ENCODE data around the gene ARFGEF3. TPM values are rescaled to one million over a fixed set of nuclear protein-coding genes. Genes with fewer than 3 reads are reported as not detected.

The ARFGEF3 gene
- total and polyA plus RNA-seq, 10 of the 15 experiments (the other 5 are each of a cell fraction or from before 2014, with no cell fraction given): under 0.01 to 0.08 (median 0.02) TPM; not detected in 1

DNA sequence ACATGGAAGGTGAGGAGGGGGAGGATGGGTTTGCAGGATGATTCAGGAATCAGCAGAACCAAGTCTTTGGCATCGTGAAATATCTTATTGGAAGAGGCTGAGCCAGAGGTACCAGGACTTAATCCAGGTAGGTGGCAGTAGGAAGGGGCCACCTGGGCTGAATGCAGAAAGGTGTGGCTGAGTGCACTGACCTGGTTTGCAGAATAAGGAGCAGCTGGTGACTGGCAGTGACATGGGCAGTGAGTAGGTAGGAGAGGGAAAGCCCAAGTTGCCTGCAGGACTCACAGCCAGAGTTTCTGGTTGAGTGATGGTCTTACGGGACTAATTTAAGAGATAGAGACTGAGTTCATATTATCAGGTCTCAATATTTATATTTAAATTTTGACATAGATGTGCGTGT lies 57.7 kb downstream of the ARFGEF3 start (continued):
- no peak for TF ChIP-seq RELA (IDR thresholded peaks at IDR 0.05; ENCODE audit: borderline replicate concordance, partially characterized antibody)

DNA sequence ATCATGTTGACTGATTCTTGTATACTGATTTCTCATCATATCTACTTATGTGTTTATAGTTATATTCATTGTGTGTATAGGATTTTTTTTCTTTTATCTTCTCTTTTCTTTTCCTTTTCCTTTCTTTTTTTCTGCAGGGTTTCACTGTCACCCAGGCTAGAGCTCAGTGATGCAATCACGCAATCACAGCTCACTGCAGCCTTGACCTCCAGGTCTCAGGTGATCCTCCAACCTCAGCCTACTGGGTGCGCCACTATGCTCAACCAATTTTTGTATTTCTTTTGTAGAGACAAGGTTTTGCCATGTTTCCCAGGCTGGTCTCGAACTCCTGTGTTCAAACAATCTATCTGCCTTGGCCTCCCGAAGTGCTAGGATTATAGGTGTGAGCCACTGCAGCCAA lies 58.2 kb downstream of the ARFGEF3 start:
- SMC1A ChIA-PET (ENCODE audit: uncharacterized antibody, unreplicated experiment): no interaction called here
- Histone ChIP-seq H3K9ac (ENCODE audit: control insufficient read depth, insufficient read depth, low read length) (no peak overlapping the region), H3K27ac (ENCODE audit: control insufficient read depth, insufficient read depth) (no peak overlapping the region), H3K4me3 (no peak overlapping the region), H3K4me1 (ENCODE audit: control insufficient read depth, insufficient read depth, low read length) (no peaks in the 10 kb centered on the region), H2AFZ (ENCODE audit: control insufficient read depth, low read depth, low read length) (no peak overlapping the region), H4K20me1 (ENCODE audit: control insufficient read depth, insufficient read depth) (no peaks in the 10 kb centered on the region), H3K36me3 (ENCODE audit: control insufficient read depth in 2 of 2, insufficient read depth in 2 of 2, low read length in 1 of 2) (no peaks in the 10 kb centered on the region), H3K27me3 (replicated peaks in 1 of 2; ENCODE audit: control insufficient read depth in 2 of 2, insufficient read depth in 2 of 2, low read length in 1 of 2) (no peaks in the 10 kb centered on the region; a peak in 1 of 4 replicates), H3K9me3 (replicated peaks; ENCODE audit: control insufficient read depth, insufficient read depth, low read length) (no peaks in the 10 kb centered on the region), H3K79me2 (ENCODE audit: control insufficient read depth, insufficient read depth, low read length) (no peaks in the 10 kb centered on the region), H3K4me2 (ENCODE audit: control insufficient read depth, insufficient read depth) (no peak overlapping the region)
- ATAC-seq: no peak
- TF ChIP-seq ESRRA (IDR thresholded peaks at IDR 0.05; ENCODE audit: low read length) (no peak), KAT2A (conservative IDR thresholded peaks at IDR 0.05; ENCODE audit: control insufficient read depth, low read depth, low read length) (no peak), JUNB (IDR thresholded peaks at IDR 0.05) (no peak), BRCA1 (IDR thresholded peaks at IDR 0.05; ENCODE audit: low read depth, low read length) (no peak), ZNF24 (IDR thresholded peaks at IDR 0.05) (no peak), SMAD1 (IDR thresholded peaks at IDR 0.05; ENCODE audit: low read depth, partially characterized antibody) (no peak), CREB1 (IDR thresholded peaks at IDR 0.05; ENCODE audit: low read depth) (no peak), MTA2 (IDR thresholded peaks at IDR 0.05; ENCODE audit: low read depth) (no peak), FOS (IDR thresholded peaks at IDR 0.05; ENCODE audit: borderline replicate concordance, extremely low read depth, insufficient read length) (no peak), SMARCA5 (IDR thresholded peaks at IDR 0.05) (no peak), EP300 (IDR thresholded peaks at IDR 0.05; ENCODE audit: borderline replicate concordance in 1 of 2, control insufficient read depth in 1 of 2, low read depth in 2 of 2, low read length in 2 of 2) (no peak)
- POLR2A ChIA-PET: no interaction called here
- WGBS (ENCODE audit: insufficient coverage, insufficient replicate concordance, low lambda C conversion rate, missing lambda C conversion rate): 24% methylated on average over 4 of the region's 4 CpGs
- FAIRE-seq: no peak
- no TSS peak for BruUV-seq (replicated peaks)
- no peak for DNase-seq (ENCODE audit: low read depth, low spot score)
- CTCF ChIA-PET: interaction anchor here (1.4 kb wide), 1 partner anchor 12 kb away, joined by 3 read pairs; no protein-coding TSS in a partner anchor
- in situ Hi-C loops (cut with MboI) (no loop called here), intact Hi-C loops (cut with micrococcal nuclease; ENCODE audit: unreplicated experiment) (no loop called here)
- RAD21 ChIA-PET (ENCODE audit: unreplicated experiment): no interaction called here

Data from GM12878 (cell line).